Left lung (tissue), 10 donors: ENCODE results near the gene CFAP70. TPM values are rescaled to one million over a fixed set of nuclear protein-coding genes. Genes with fewer than 3 reads are reported as not detected.

ENCODE experiments used
- ATAC-seq: fragments of 200-7000 bp; cut with Tn5 transposase; one replicate; pipeline ENCODE4 v1.9.1; 2020; ENCODE audit warnings: moderate library complexity
- DNase-seq, 4 donors: peaks; one replicate each; pipeline ENCODE4 v3.0.0-alpha.2; 2013 to 2020
- H3K27ac ChIP-seq, 2 donors: fragments of 200-600 bp; sonication (generic) in 1 of 2; one replicate each; pipeline versions ENCODE4 v1.5.0 to v1.8.0; 2020 to 2021
- H3K27me3 ChIP-seq, 2 donors: fragments of 200-600 bp; sonication (generic) in 1 of 2; one replicate each; pipeline versions ENCODE4 v1.5.0 to v1.8.0; 2020 to 2021
- H3K36me3 ChIP-seq, 2 donors: fragments of 200-600 bp; sonication (generic) in 1 of 2; one replicate each; pipeline versions ENCODE4 v1.5.0 to v1.8.0; 2020 to 2021
- H3K4me1 ChIP-seq, 2 donors: fragments of 200-600 bp; one replicate each; pipeline ENCODE4 v1.8.0; 2021
- H3K4me3 ChIP-seq, 2 donors: fragments of 200-600 bp; sonication (generic) in 1 of 2; one replicate each; pipeline versions ENCODE4 v1.5.0 to v1.8.0; 2020 to 2021; ENCODE audit warnings: mild to moderate bottlenecking in 1 of 2
- H3K9me3 ChIP-seq, 2 donors: fragments of 200-600 bp; sonication (generic) in 1 of 2; one replicate each; pipeline versions ENCODE4 v1.5.0 to v1.8.0; 2020 to 2021
- CTCF ChIP-seq, 2 donors: fragments of 200-600 bp; sonication (generic) in 1 of 2; IDR thresholded peaks; one replicate each; pipeline versions ENCODE4 v1.5.0 to v1.8.0; 2021; ENCODE audit warnings: antibody characterized with exemption in 2 of 2
- intact Hi-C, 2 donors: fragments of 100-400 bp; cut with DNase I; formaldehyde crosslinking; loops; one replicate each; pipeline versions ENCODE4 v1.11.2 to v1.14.2; 2022
- polyA plus RNA-seq, 6 donors: library from polyadenylated mRNA; unstranded; fragments of 120-200 nt; gene quantifications; one replicate each; pipeline ENCODE4 v1.2.1, GENCODE V29; 2013; ENCODE audit not compliant: insufficient read length in 6 of 6
- total RNA-seq, 2 donors: library from RNA; stranded (reverse); fragmentation: NEBNext Ultra II Directional; extraction: Animal tissue kit (Norgen Biotek cat#: 25700); gene quantifications; one replicate each; pipeline ENCODE4 v1.2.1, GENCODE V29; 2021
- donor health status: DM: no; HTN: yes; CAD: no.
- donor health status: DM: no; HTN: no; CAD: no.

The CFAP70 gene
- total and polyA plus RNA-seq, 8 donors, result 0.87 to 21.8 (median 12.4) TPM

- H3K36me3 ChIP-seq, result peaks cover 0 to 75% of the 10 kb centered on the region in 2 donors
Measured at GRCh38 chr10:73366381-73367298, 8.0 kb upstream of the CFAP70 start.

GRCh38 chr10:73364964-73365363, 6.3 kb upstream of the CFAP70 start:
- no peak for TF ChIP-seq CTCF (IDR thresholded peaks at IDR 0.05)
- Histone ChIP-seq H3K27me3 (no peaks in the 10 kb centered on the region), H3K4me3 (no peak overlapping the region), H3K9me3 (no peaks in the 10 kb centered on the region), H3K36me3 (peaks cover 0 to 58% of the 10 kb centered on the region in 2 donors), H3K27ac (no peak overlapping the region), H3K4me1 (no peaks in the 10 kb centered on the region)
- DNase-seq (no peak), ATAC-seq (no peak)
- intact Hi-C loops, result no loop called here

More at GRCh38 chr10:73366381-73367298, 8.0 kb upstream of the CFAP70 start:
- intact Hi-C loops, result no loop called here
- no peak overlapping the region for H3K4me3 ChIP-seq
- H3K9me3 ChIP-seq, result no peaks in the 10 kb centered on the region
- ATAC-seq, result no peak
- DNase-seq, result no peak
- H3K4me1 ChIP-seq, result no peaks in the 10 kb centered on the region
- H3K27ac ChIP-seq, result no peak overlapping the region
- no peaks in the 10 kb centered on the region for H3K27me3 ChIP-seq
- TF ChIP-seq CTCF (IDR thresholded peaks at IDR 0.05), result no peak

- TF ChIP-seq CTCF (IDR thresholded peaks at IDR 0.05), result no peak
- no peaks in the 10 kb centered on the region for H3K9me3 ChIP-seq
- peaks cover 0 to 7% of the 10 kb centered on the region in 2 donors for H3K36me3 ChIP-seq
- no peaks in the 10 kb centered on the region for H3K27me3 ChIP-seq
- ATAC-seq (no peak), DNase-seq (no peak)
- intact Hi-C loops, result no loop called here
- no peak overlapping the region for H3K4me3 ChIP-seq
- H3K4me1 ChIP-seq, result peaks cover 2 to 12% of the 10 kb centered on the region in 2 donors
- no peak overlapping the region for H3K27ac ChIP-seq
Measured at GRCh38 chr10:73359492-73359891, 828 bp upstream of the CFAP70 start.

GRCh38 chr10:73357821-73358220, 843 bp downstream of the CFAP70 start:
- DNase-seq (no peak), ATAC-seq (peak; percentile 14)
- Histone ChIP-seq H3K4me3 (peak overlapping the region; percentile 59 to 92), H3K9me3 (no peaks in the 10 kb centered on the region), H3K4me1 (peaks cover 2 to 12% of the 10 kb centered on the region in 2 donors), H3K36me3 (no peaks in the 10 kb centered on the region), H3K27me3 (no peaks in the 10 kb centered on the region), H3K27ac (peak overlapping the region; percentile 47 to 85)
- intact Hi-C loops, result no loop called here
- no peak for TF ChIP-seq CTCF (IDR thresholded peaks at IDR 0.05)

GRCh38 chr10:73357166-73357565, 1.5 kb downstream of the CFAP70 start:
- TF ChIP-seq CTCF (IDR thresholded peaks at IDR 0.05), result no peak
- Histone ChIP-seq H3K4me3 (no peak overlapping the region), H3K36me3 (no peaks in the 10 kb centered on the region), H3K27me3 (no peaks in the 10 kb centered on the region), H3K27ac (no peak overlapping the region), H3K9me3 (no peaks in the 10 kb centered on the region), H3K4me1 (peaks cover 2 to 12% of the 10 kb centered on the region in 2 donors)
- intact Hi-C loops, result no loop called here
- DNase-seq (peak in 2 of 4 donors; percentile 12 to 24), ATAC-seq (no peak)
